SW480 (cell line): ENCODE measurements around the gene LMX1B.
"Not testable (repeated sequence)": the region's sequence is repeated elsewhere in the genome, so short reads cannot be mapped to it uniquely, and the experiment has no call there.

Experiments used
- DNase-seq: peaks from one replicate; pipeline ENCODE4 v3.0.0-alpha.2; 2016; ENCODE audit warnings: low spot score

LMX1B gene

GRCh38 chr9:126717441-126717840 lies 103.7 kb downstream of the LMX1B start:
- not testable (repeated sequence) for DNase-seq

GRCh38 chr9:126719618-126720031 lies 105.9 kb downstream of the LMX1B start:
- DNase-seq, result peak; percentile 79

- no peak for DNase-seq
Observed at GRCh38 chr9:126720036-126720435, 106.3 kb downstream of the LMX1B start.

GRCh38 chr9:126720661-126721563 lies 107.2 kb downstream of the LMX1B start:
- DNase-seq, result no peak

- DNase-seq, result no peak
Observed at GRCh38 chr9:126721564-126721981, 107.8 kb downstream of the LMX1B start.

GRCh38 chr9:126722252-126722921 lies 108.7 kb downstream of the LMX1B start:
- peak; percentile 65 for DNase-seq

- no peak for DNase-seq
Observed at GRCh38 chr9:126722922-126723806, 109.4 kb downstream of the LMX1B start.

- DNase-seq, result peak; percentile 28
Observed at GRCh38 chr9:126723807-126724172, 110.1 kb downstream of the LMX1B start.

- DNase-seq, result peak; percentile 39
Observed at GRCh38 chr9:126724226-126724625, 110.5 kb downstream of the LMX1B start.

- DNase-seq, result not testable (repeated sequence)
Observed at GRCh38 chr9:126725485-126725884, 111.8 kb downstream of the LMX1B start.

GRCh38 chr9:126728210-126728609 lies 114.5 kb downstream of the LMX1B start:
- not testable (repeated sequence) for DNase-seq

- DNase-seq, result not testable (repeated sequence)
Observed at GRCh38 chr9:126730592-126730991, 116.9 kb downstream of the LMX1B start.

- DNase-seq, result no peak
Observed at GRCh38 chr9:126733005-126733404, 119.3 kb downstream of the LMX1B start.

GRCh38 chr9:126734877-126735276 lies 121.1 kb downstream of the LMX1B start:
- DNase-seq, result no peak

GRCh38 chr9:126735482-126735881 lies 121.8 kb downstream of the LMX1B start:
- DNase-seq, result no peak

- DNase-seq, result no peak
Observed at GRCh38 chr9:126738553-126738952, 124.8 kb downstream of the LMX1B start.

- DNase-seq, result no peak
Observed at GRCh38 chr9:126743041-126743440, 129.3 kb downstream of the LMX1B start.

- no peak for DNase-seq
Observed at GRCh38 chr9:126745574-126746411, 132.1 kb downstream of the LMX1B start.
